AG04450 (cell line): ENCODE data around the gene DYDC2. TPM values are rescaled to one million over a fixed set of nuclear protein-coding genes. Genes with fewer than 3 reads are reported as not detected.
A peak's percentile ranks its signal among the peaks of the same experiment; 100 is the strongest.

Experiments used
- CTCF ChIA-PET: fragments of 300-600, 350-600 bp; formaldehyde crosslinking; extraction: SDS; loops from one replicate; lab custom pipeline; 2022; ENCODE audit warnings: antibody characterized with exemption, inconsistent platforms; lab: Charles Lee
- POLR2A ChIA-PET: fragments of 350-600 bp; formaldehyde crosslinking; extraction: SDS; loops from one replicate; lab custom pipeline; 2021; ENCODE audit warnings: antibody characterized with exemption, inconsistent platforms; lab: Yijun Ruan, JAX
- DNase-seq: peaks from one replicate; pipeline ENCODE4 v3.0.0-alpha.2; 2011; ENCODE audit warnings: low read depth, low spot score
- H3K27ac ChIP-seq: one replicate; pipeline ENCODE4 v1.5.1; 2012; ENCODE audit warnings: low read depth, low read length, control low read depth
- H3K27me3 ChIP-seq: one replicate; pipeline ENCODE4 v1.6.0; 2012; ENCODE audit warnings: low read length; ENCODE audit not compliant: control insufficient read depth, insufficient read depth
- H3K4me3 ChIP-seq: 2 replicates; pipeline ENCODE4 v1.5.1; 2011; ENCODE audit warnings: mild to moderate bottlenecking, low read depth, low read length, control low read depth
- H3K9me3 ChIP-seq: 2 replicates; pipeline ENCODE4 v1.5.1; 2012; ENCODE audit warnings: low read length; ENCODE audit not compliant: control insufficient read depth, insufficient read depth
- polyA plus RNA-seq: library from polyadenylated mRNA; depleted of rRNA; stranded (reverse); fragments of >200 nt; gene quantifications from 2 replicates; pipeline ENCODE4 v1.2.3, GENCODE V29; 2011
- TF ChIP-seq, protein P1 (sequence below): IDR thresholded peaks from 2 replicates; pipeline ENCODE4 v1.5.1; 2011; ENCODE audit warnings: low read depth, low read length, control low read depth, inconsistent platforms

The DYDC2 gene
- polyA plus RNA-seq, 1 experiment = not detected

DNA sequence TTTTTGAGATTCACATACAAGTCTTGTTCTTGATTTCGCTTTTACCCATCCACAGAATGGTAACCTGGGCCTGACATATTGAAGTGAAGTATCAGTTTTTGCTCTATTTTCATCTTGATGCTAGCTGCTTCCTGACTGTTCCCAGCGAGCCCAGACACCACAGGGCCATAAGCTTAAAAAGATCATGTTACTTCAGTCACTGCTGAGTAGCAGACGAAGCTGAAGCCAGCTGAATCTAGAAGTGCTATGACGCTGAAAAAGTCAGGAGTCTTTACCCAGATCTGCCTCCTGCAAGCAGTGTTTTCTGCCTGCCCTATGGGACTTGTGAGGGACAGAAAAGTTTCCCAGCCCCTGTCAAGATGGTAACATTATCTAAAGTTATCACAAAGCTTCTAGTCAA lies 49.0 kb downstream of the DYDC2 start:
- CTCF ChIA-PET = interaction anchor here (0.7 to 1.1 kb wide), 3 partner anchors 23 to 259 kb away, joined by 3 read pairs; no protein-coding TSS in a partner anchor
- Histone ChIP-seq H3K27ac (no peak overlapping the region), H3K27me3 (peaks cover 27% of the 10 kb centered on the region), H3K4me3 (no peak overlapping the region), H3K9me3 (no peaks in the 10 kb centered on the region; the same call in 1 of the 2 replicates)
- TF ChIP-seq, protein P1, sequence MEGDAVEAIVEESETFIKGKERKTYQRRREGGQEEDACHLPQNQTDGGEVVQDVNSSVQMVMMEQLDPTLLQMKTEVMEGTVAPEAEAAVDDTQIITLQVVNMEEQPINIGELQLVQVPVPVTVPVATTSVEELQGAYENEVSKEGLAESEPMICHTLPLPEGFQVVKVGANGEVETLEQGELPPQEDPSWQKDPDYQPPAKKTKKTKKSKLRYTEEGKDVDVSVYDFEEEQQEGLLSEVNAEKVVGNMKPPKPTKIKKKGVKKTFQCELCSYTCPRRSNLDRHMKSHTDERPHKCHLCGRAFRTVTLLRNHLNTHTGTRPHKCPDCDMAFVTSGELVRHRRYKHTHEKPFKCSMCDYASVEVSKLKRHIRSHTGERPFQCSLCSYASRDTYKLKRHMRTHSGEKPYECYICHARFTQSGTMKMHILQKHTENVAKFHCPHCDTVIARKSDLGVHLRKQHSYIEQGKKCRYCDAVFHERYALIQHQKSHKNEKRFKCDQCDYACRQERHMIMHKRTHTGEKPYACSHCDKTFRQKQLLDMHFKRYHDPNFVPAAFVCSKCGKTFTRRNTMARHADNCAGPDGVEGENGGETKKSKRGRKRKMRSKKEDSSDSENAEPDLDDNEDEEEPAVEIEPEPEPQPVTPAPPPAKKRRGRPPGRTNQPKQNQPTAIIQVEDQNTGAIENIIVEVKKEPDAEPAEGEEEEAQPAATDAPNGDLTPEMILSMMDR = no peak
- no peak for DNase-seq
- POLR2A ChIA-PET = no interaction called here

DNA sequence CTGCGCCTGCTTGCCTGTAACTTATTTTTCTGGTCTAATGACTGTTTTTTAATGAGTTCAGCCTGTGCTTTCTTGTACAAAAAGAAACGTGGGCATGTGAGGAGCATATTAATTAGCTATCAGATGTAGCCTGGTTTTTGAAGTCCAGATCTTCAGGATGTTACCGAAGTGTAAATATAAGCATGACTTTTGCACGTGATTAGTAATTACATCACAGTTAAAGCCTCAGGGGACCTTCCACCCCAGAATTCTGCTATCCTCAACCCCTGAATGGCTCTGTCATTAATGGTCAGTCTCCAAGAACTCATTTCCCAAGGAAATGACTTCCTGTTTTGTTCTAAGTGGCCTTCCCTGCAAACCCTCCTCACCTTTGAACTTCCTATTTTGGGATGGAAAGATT lies 49.6 kb downstream of the DYDC2 start:
- ChIA-PET CTCF (interaction anchor here (0.7 to 1.1 kb wide), 4 partner anchors 23 to 258 kb away, joined by 3 read pairs; no protein-coding TSS in a partner anchor), POLR2A (no interaction called here)
- no peak overlapping the region for H3K4me3 ChIP-seq
- TF ChIP-seq, protein P1 = no peak
- H3K27ac ChIP-seq = no peak overlapping the region
- H3K27me3 ChIP-seq = peaks cover 27% of the 10 kb centered on the region
- no peak for DNase-seq
- no peaks in the 10 kb centered on the region; the same call in 1 of the 2 replicates for H3K9me3 ChIP-seq

DNA sequence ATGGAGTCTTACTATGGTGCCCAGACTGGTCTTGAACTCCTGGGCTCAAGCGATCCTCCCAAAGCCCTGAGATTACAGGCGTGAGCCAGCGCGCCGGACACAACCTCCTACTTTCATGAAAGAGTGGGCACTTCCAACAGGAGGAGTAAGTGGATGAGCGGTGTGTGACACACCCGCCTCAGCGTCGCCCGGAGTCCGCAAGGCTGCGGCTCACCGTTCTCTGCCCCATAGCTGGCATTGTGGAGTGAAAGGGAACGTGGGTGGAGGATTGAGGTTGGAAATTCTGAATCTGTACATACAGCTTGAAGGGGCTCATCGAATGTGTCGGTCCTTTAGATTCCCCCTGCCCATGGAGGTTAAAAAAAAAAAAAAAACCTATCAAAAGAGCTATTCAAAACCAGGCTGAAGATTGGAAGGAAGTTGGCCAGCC lies 51.2 kb downstream of the DYDC2 start:
- CTCF ChIA-PET = interaction anchor here (0.6 to 1.6 kb wide), 4 partner anchors 11 to 191 kb away, joined by 3 to 4 read pairs (median 4); no protein-coding TSS in a partner anchor
- peak overlapping the region; percentile 57 for H3K4me3 ChIP-seq
- H3K9me3 ChIP-seq = no peaks in the 10 kb centered on the region; the same call in 1 of the 2 replicates
- POLR2A ChIA-PET = no interaction called here
- peaks cover 27% of the 10 kb centered on the region for H3K27me3 ChIP-seq
- H3K27ac ChIP-seq = no peak overlapping the region
- TF ChIP-seq, protein P1 = no peak
- no peak for DNase-seq

DNA sequence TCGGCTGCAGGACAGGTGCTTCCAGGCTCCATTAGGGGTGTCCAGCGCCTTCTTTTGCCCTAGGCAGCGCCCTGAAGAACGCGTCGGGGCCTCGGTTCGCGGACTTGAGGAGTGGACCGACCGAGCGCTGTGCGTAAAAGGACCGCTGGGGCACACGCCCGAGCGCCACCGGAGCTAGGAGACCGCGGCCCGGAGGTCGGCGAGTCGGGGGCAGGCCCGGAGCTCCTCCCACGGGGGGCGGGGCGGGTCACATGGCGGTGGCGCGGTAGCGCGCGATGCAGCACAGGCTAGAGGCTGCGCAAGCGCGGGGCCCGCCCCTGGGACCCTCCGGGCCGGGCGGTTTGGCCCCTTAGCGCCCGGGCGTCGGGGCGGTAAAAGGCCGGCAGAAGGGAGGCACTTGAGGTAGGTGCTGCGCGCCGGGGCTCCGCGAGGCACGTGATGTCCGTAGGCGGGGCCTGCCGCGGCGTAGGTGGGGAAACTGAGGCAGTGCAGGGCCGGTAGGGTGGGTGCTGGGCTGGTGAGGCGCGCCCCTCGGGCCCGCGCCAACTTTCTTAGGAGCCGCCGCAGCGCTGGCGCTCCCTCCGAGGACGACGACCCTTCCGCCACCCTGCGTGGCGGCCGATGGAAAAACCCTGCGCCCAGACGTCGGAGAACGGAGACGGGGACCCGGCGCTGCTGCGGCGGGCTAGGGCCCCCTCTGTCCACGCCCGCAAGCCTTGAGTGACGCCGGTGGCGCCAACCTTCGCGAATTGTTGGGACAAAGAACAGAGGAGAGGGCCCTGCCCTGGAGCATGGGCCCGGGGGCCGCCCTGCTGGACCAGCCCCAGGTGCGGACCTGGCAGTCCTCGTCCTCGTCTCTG lies 51.9 kb downstream of the DYDC2 start, which contains the start of gene PRXL2A:
Gene PRXL2A (plus strand): TSS at position 310 of the 860 bp plus-strand sequence. CDS start 11,917 bp downstream, outside the sequence.
- H3K27me3 ChIP-seq = peaks cover 27% of the 10 kb centered on the region
- DNase-seq = no peak
- H3K4me3 ChIP-seq = peak within 1 kb of the TSS; percentile 57
- ChIA-PET POLR2A (no interaction called here), CTCF (interaction anchor here (0.6 to 1.6 kb wide), 4 partner anchors 12 to 190 kb away, joined by 3 to 4 read pairs (median 4); no protein-coding TSS in a partner anchor)
- no peak within 1 kb of the TSS for H3K27ac ChIP-seq
- H3K9me3 ChIP-seq = no peaks in the 10 kb centered on the region; the same call in 1 of the 2 replicates
- TF ChIP-seq, protein P1 = no peak

DNA sequence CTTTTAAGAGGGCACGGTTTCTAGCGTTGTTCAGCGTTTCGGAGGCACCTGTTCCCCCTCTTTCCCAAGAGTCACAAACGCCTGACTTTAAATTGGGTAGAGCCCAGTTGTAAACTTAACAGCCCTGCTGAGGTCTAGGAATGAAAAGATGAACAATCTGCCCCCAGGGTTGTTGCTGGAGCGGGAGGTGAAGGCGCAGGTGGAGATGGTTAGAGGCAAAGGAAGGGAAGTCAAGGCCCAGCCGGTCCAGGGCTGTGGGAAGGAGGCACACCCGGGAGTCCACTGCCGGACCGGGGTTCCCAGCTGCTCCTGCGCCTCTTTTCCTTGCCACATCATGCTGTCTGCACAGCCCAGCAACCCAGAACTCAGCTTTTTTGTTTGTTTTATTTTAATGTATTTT lies 52.5 kb downstream of the DYDC2 start:
- Histone ChIP-seq H3K4me3 (peak overlapping the region; percentile 57; the same call in 1 of the 2 replicates), H3K27me3 (peaks cover 27% of the 10 kb centered on the region), H3K27ac (no peak overlapping the region), H3K9me3 (no peaks in the 10 kb centered on the region; the same call in 1 of the 2 replicates)
- TF ChIP-seq, protein P1 = no peak
- DNase-seq = no peak
- ChIA-PET CTCF (no interaction called here), POLR2A (no interaction called here)
